Muscle of leg (tissue), 11 donors: ENCODE measurements around the gene DLG2. TPM values are rescaled to one million over a fixed set of nuclear protein-coding genes. Genes with fewer than 3 reads are reported as not detected.
A peak's percentile ranks its signal among the peaks of the same experiment; 100 is the strongest.
"Not testable (repeated sequence)": the region's sequence is repeated elsewhere in the genome, so short reads cannot be mapped to it uniquely, and the experiment has no call there.

Experiments used
- DNase-seq: peaks from one replicate; pipeline ENCODE4 v3.0.0; 2013
- H3K27ac ChIP-seq: one replicate; pipeline ENCODE4 v1.5.1; 2013; ENCODE audit warnings: mild to moderate bottlenecking, low read length, control low read depth
- H3K27me3 ChIP-seq: one replicate; pipeline ENCODE4 v1.6.1; 2013; ENCODE audit warnings: low read length; ENCODE audit not compliant: control insufficient read depth, insufficient read depth
- H3K36me3 ChIP-seq: one replicate; pipeline ENCODE4 v1.6.1; 2013; ENCODE audit warnings: low read length; ENCODE audit not compliant: control insufficient read depth, insufficient read depth
- H3K4me1 ChIP-seq: one replicate; pipeline ENCODE4 v1.6.1; 2013; ENCODE audit warnings: low read length; ENCODE audit not compliant: control insufficient read depth, insufficient read depth
- H3K4me3 ChIP-seq: one replicate; pipeline ENCODE4 v1.5.1; 2013; ENCODE audit warnings: low read length, control low read depth
- H3K9me3 ChIP-seq: replicated peaks from 2 replicates; pipeline ENCODE4 v1.6.1; 2013; ENCODE audit warnings: low read depth, low read length; ENCODE audit not compliant: control insufficient read depth
- WGBS: methylation state at CpG from one replicate; pipeline ENCODE4 v1.1.5; 2013; ENCODE audit warnings: missing lambda C conversion rate; ENCODE audit not compliant: insufficient coverage; 5-methylcytosine and 5-hydroxymethylcytosine counted together
- polyA plus RNA-seq, 8 donors: library from polyadenylated mRNA; unstranded; fragments of 120-200 nt; gene quantifications; one replicate each; pipeline versions ENCODE4 v1.2.1 to v1.2.3, GENCODE V29; 2013; ENCODE audit warnings: inconsistent platforms in 1 of 8, low replicate concordance in 1 of 8; ENCODE audit not compliant: insufficient read length in 8 of 8, insufficient read depth in 1 of 8
- total RNA-seq: library from RNA; stranded (reverse); fragments of 120-200 nt; gene quantifications from one replicate; pipeline ENCODE4 v1.2.4, GENCODE V29; 2013

DLG2 gene
- total and polyA plus RNA-seq, 9 donors, result 6.4 to 19.3 (median 11.0) TPM

- Histone ChIP-seq H3K9me3 (peaks cover 5% of the 10 kb centered on the region), H3K27me3 (no peaks in the 10 kb centered on the region), H3K27ac (no peak overlapping the region), H3K36me3 (no peaks in the 10 kb centered on the region), H3K4me1 (peaks cover 10% of the 10 kb centered on the region), H3K4me3 (no peak overlapping the region)
- 85% methylated on average over 5 of the region's 8 CpGs for WGBS
- peak; percentile 61 for DNase-seq
Measured at GRCh38 chr11:84800755-84801346, 826.3 kb downstream of the DLG2 start.

GRCh38 chr11:84799112-84799511, 828.0 kb downstream of the DLG2 start:
- no peaks in the 10 kb centered on the region for H3K9me3 ChIP-seq
- no peaks in the 10 kb centered on the region for H3K36me3 ChIP-seq
- no peak overlapping the region for H3K4me3 ChIP-seq
- no peak overlapping the region for H3K27ac ChIP-seq
- H3K4me1 ChIP-seq, result peaks cover 10% of the 10 kb centered on the region
- no peaks in the 10 kb centered on the region for H3K27me3 ChIP-seq
- peak; percentile 48 for DNase-seq
- WGBS, result 42% methylated on average over 2 of the region's 3 CpGs

- Histone ChIP-seq H3K27me3 (no peaks in the 10 kb centered on the region), H3K9me3 (no peaks in the 10 kb centered on the region), H3K36me3 (no peaks in the 10 kb centered on the region), H3K27ac (no peak overlapping the region), H3K4me1 (peaks cover 10% of the 10 kb centered on the region), H3K4me3 (no peak overlapping the region)
- no peak for DNase-seq
- WGBS, result 94% methylated on average over 8 of the region's 8 CpGs
Measured at GRCh38 chr11:84795698-84796097, 831.4 kb downstream of the DLG2 start.

- H3K27me3 ChIP-seq, result no peaks in the 10 kb centered on the region
- H3K4me3 ChIP-seq, result no peak overlapping the region
- peaks cover 10% of the 10 kb centered on the region for H3K4me1 ChIP-seq
- WGBS, result 86% methylated on average over 10 of the region's 10 CpGs
- H3K9me3 ChIP-seq, result no peaks in the 10 kb centered on the region
- no peaks in the 10 kb centered on the region for H3K36me3 ChIP-seq
- H3K27ac ChIP-seq, result no peak overlapping the region
- DNase-seq, result no peak
Measured at GRCh38 chr11:84794663-84795443, 832.3 kb downstream of the DLG2 start.

GRCh38 chr11:84793318-84793717, 833.8 kb downstream of the DLG2 start:
- no CpG with 5 or more reads among the region's 2 CpGs for WGBS

GRCh38 chr11:84790849-84791427, 836.2 kb downstream of the DLG2 start:
- WGBS, result no CpG with 5 or more reads among the region's 4 CpGs
- Histone ChIP-seq H3K4me1 (no peaks in the 10 kb centered on the region), H3K9me3 (no peaks in the 10 kb centered on the region), H3K36me3 (no peaks in the 10 kb centered on the region), H3K4me3 (no peak overlapping the region), H3K27ac (no peak overlapping the region), H3K27me3 (no peaks in the 10 kb centered on the region)
- DNase-seq, result no peak

More at GRCh38 chr11:84793318-84793717, 833.8 kb downstream of the DLG2 start:
- no peak overlapping the region for H3K27ac ChIP-seq
- H3K27me3 ChIP-seq, result no peaks in the 10 kb centered on the region
- H3K4me3 ChIP-seq, result no peak overlapping the region
- no peaks in the 10 kb centered on the region for H3K4me1 ChIP-seq
- DNase-seq, result no peak
- H3K9me3 ChIP-seq, result no peaks in the 10 kb centered on the region
- no peaks in the 10 kb centered on the region for H3K36me3 ChIP-seq

GRCh38 chr11:84788220-84788619, 838.9 kb downstream of the DLG2 start:
- Histone ChIP-seq H3K36me3 (no peaks in the 10 kb centered on the region), H3K27ac (no peak overlapping the region), H3K4me1 (no peaks in the 10 kb centered on the region), H3K4me3 (no peak overlapping the region), H3K27me3 (no peaks in the 10 kb centered on the region), H3K9me3 (no peaks in the 10 kb centered on the region)
- no CpG with 5 or more reads among the region's 4 CpGs for WGBS
- DNase-seq, result no peak

- DNase-seq, H3K9me3 ChIP-seq, H3K36me3 ChIP-seq, H3K4me3 ChIP-seq, H3K4me1 ChIP-seq, H3K27ac ChIP-seq, H3K27me3 ChIP-seq: not testable (repeated sequence)
- WGBS, result no CpG with 5 or more reads among the region's 4 CpGs
Measured at GRCh38 chr11:84784158-84784557, 843.0 kb downstream of the DLG2 start.

GRCh38 chr11:84780689-84781293, 846.4 kb downstream of the DLG2 start:
- Histone ChIP-seq H3K27ac (no peak overlapping the region), H3K4me1 (no peaks in the 10 kb centered on the region), H3K4me3 (no peak overlapping the region), H3K9me3 (no peaks in the 10 kb centered on the region), H3K27me3 (no peaks in the 10 kb centered on the region), H3K36me3 (no peaks in the 10 kb centered on the region)
- no CpG with 5 or more reads among the region's 3 CpGs for WGBS
- peak; percentile 66 for DNase-seq

- H3K27me3 ChIP-seq, result no peaks in the 10 kb centered on the region
- H3K4me1 ChIP-seq, result no peaks in the 10 kb centered on the region
- no peaks in the 10 kb centered on the region for H3K36me3 ChIP-seq
- H3K4me3 ChIP-seq, result no peak overlapping the region
- H3K9me3 ChIP-seq, result peaks cover 5% of the 10 kb centered on the region
- no peak for DNase-seq
- no peak overlapping the region for H3K27ac ChIP-seq
- no CpG with 5 or more reads among the region's 2 CpGs for WGBS
Measured at GRCh38 chr11:84775503-84775902, 851.6 kb downstream of the DLG2 start.
